ENCODE measurements around the gene CCNE1. TPM values are rescaled to one million over a fixed set of nuclear protein-coding genes. Genes with fewer than 3 reads are reported as not detected.

Gene CCNE1
- 8.2 TPM for total RNA-seq
- 3.4 TPM for polyA plus RNA-seq
- long read RNA-seq, donor 1, result 0 reads
- long read RNA-seq, donor 2, partial matches to known transcripts, result 0 of 3 reads
- long read RNA-seq, donor 2, other reads (novel, unspliced or antisense), result 0 of 3 reads
- long read RNA-seq, donor 3, partial matches to known transcripts, result 0 of 4 reads
- long read RNA-seq, donor 3, other reads (novel, unspliced or antisense), result 0 of 4 reads
- long read RNA-seq, donor 4, partial matches to known transcripts, result 0 of 1 reads
- long read RNA-seq, donor 4, other reads (novel, unspliced or antisense), result 0 of 1 reads
- long read RNA-seq, donor 5, partial matches to known transcripts, result 0 of 3 reads
- long read RNA-seq, donor 5, other reads (novel, unspliced or antisense), result 0 of 3 reads
- long read RNA-seq, donor 6, partial matches to known transcripts, result 0 of 2 reads
- long read RNA-seq, donor 6, other reads (novel, unspliced or antisense), result 0 of 2 reads
- long read RNA-seq, donor 7, partial matches to known transcripts, result 0 of 1 reads
- long read RNA-seq, donor 7, other reads (novel, unspliced or antisense), result 0 of 1 reads
- long read RNA-seq, donor 8, partial matches to known transcripts, result 0 of 1 reads
- long read RNA-seq, donor 8, other reads (novel, unspliced or antisense), result 0 of 1 reads
- long read RNA-seq, donor 9, partial matches to known transcripts, result 0 of 1 reads
- long read RNA-seq, donor 9, other reads (novel, unspliced or antisense), result 0 of 1 reads
- long read RNA-seq, donor 10, partial matches to known transcripts, result 0 of 2 reads
- long read RNA-seq, donor 10, other reads (novel, unspliced or antisense), result 0 of 2 reads

GRCh38 chr19:29811125-29812079, at the start of gene CCNE1:
Gene CCNE1 (plus strand): TSS chr19:29811991. CDS start chr19:29812556, 565 bp downstream.
- Histone ChIP-seq H3K4me3 (ENCODE audit: low read length in 2 of 2) (peak within 1 kb of the TSS; percentile 32 to 69), H3K9me3 (ENCODE audit: control insufficient read depth in 2 of 2, insufficient read depth in 1 of 2, low read length in 1 of 2) (no peaks in the 10 kb centered on the region), H3K4me1 (ENCODE audit: control insufficient read depth in 2 of 2, insufficient read depth in 2 of 2, low read length in 2 of 2) (peaks cover 11 to 13% of the 10 kb centered on the region in 2 donors), H3K27ac (ENCODE audit: low read depth in 1 of 2, low read length in 1 of 2) (peak within 1 kb of the TSS; percentile 11 to 27), H3K27me3 (ENCODE audit: control insufficient read depth in 2 of 2, insufficient read depth in 1 of 2, low read length in 1 of 2) (peaks cover 0 to 5% of the 10 kb centered on the region in 2 donors), H3K36me3 (ENCODE audit: control insufficient read depth in 2 of 2, insufficient read depth in 2 of 2, low read length in 1 of 2) (peaks cover 0 to 3% of the 10 kb centered on the region in 2 donors)
- WGBS, result 3% methylated on average over 124 of the region's 125 CpGs
- DNase-seq (ENCODE audit: low read depth in 6 of 9, low spot score in 9 of 9), result peak in 8 of 9 donors; percentile 54 to 90 (median 78)

GRCh38 chr19:29763196-29763595, 48.6 kb upstream of the CCNE1 start:
- H3K9me3 ChIP-seq (ENCODE audit: control insufficient read depth in 2 of 2, insufficient read depth in 1 of 2, low read length in 1 of 2), result no peaks in the 10 kb centered on the region
- H3K36me3 ChIP-seq (ENCODE audit: control insufficient read depth in 2 of 2, insufficient read depth in 2 of 2, low read length in 1 of 2), result no peaks in the 10 kb centered on the region
- H3K4me3 ChIP-seq (ENCODE audit: low read length in 2 of 2), result no peak overlapping the region
- WGBS, result 96% methylated on average over 4 of the region's 4 CpGs
- H3K27ac ChIP-seq (ENCODE audit: low read depth in 1 of 2, low read length in 1 of 2), result no peak overlapping the region
- no peaks in the 10 kb centered on the region for H3K4me1 ChIP-seq (ENCODE audit: control insufficient read depth in 2 of 2, insufficient read depth in 2 of 2, low read length in 2 of 2)
- DNase-seq (ENCODE audit: low read depth in 6 of 9, low spot score in 9 of 9), result no peak
- H3K27me3 ChIP-seq (ENCODE audit: control insufficient read depth in 2 of 2, insufficient read depth in 1 of 2, low read length in 1 of 2), result peaks cover 0 to 12% of the 10 kb centered on the region in 2 donors

- 96% methylated on average over 8 of the region's 8 CpGs for WGBS
- no peaks in the 10 kb centered on the region for H3K4me1 ChIP-seq (ENCODE audit: control insufficient read depth in 2 of 2, insufficient read depth in 2 of 2, low read length in 2 of 2)
- no peak overlapping the region for H3K4me3 ChIP-seq (ENCODE audit: low read length in 2 of 2)
- H3K27me3 ChIP-seq (ENCODE audit: control insufficient read depth in 2 of 2, insufficient read depth in 1 of 2, low read length in 1 of 2), result peaks cover 0 to 12% of the 10 kb centered on the region in 2 donors
- no peak overlapping the region for H3K27ac ChIP-seq (ENCODE audit: low read depth in 1 of 2, low read length in 1 of 2)
- H3K9me3 ChIP-seq (ENCODE audit: control insufficient read depth in 2 of 2, insufficient read depth in 1 of 2, low read length in 1 of 2), result no peaks in the 10 kb centered on the region
- DNase-seq (ENCODE audit: low read depth in 6 of 9, low spot score in 9 of 9), result no peak
- no peaks in the 10 kb centered on the region for H3K36me3 ChIP-seq (ENCODE audit: control insufficient read depth in 2 of 2, insufficient read depth in 2 of 2, low read length in 1 of 2)
These were observed 47.4 kb upstream of the CCNE1 start for GRCh38 chr19:29764361-29764760.

- no peaks in the 10 kb centered on the region for H3K4me1 ChIP-seq (ENCODE audit: control insufficient read depth in 2 of 2, insufficient read depth in 2 of 2, low read length in 2 of 2)
- peaks cover 0 to 4% of the 10 kb centered on the region in 2 donors for H3K27me3 ChIP-seq (ENCODE audit: control insufficient read depth in 2 of 2, insufficient read depth in 1 of 2, low read length in 1 of 2)
- H3K9me3 ChIP-seq (ENCODE audit: control insufficient read depth in 2 of 2, insufficient read depth in 1 of 2, low read length in 1 of 2), result no peaks in the 10 kb centered on the region
- WGBS, result 86% methylated on average over 3 of the region's 3 CpGs
- H3K27ac ChIP-seq (ENCODE audit: low read depth in 1 of 2, low read length in 1 of 2), result no peak overlapping the region
- no peak overlapping the region for H3K4me3 ChIP-seq (ENCODE audit: low read length in 2 of 2)
- DNase-seq (ENCODE audit: low read depth in 6 of 9, low spot score in 9 of 9), result no peak
- H3K36me3 ChIP-seq (ENCODE audit: control insufficient read depth in 2 of 2, insufficient read depth in 2 of 2, low read length in 1 of 2), result no peaks in the 10 kb centered on the region
These were observed 45.7 kb upstream of the CCNE1 start for GRCh38 chr19:29766100-29766499.

- no peaks in the 10 kb centered on the region for H3K36me3 ChIP-seq (ENCODE audit: control insufficient read depth in 2 of 2, insufficient read depth in 2 of 2, low read length in 1 of 2)
- no peak overlapping the region for H3K27ac ChIP-seq (ENCODE audit: low read depth in 1 of 2, low read length in 1 of 2)
- H3K4me3 ChIP-seq (ENCODE audit: low read length in 2 of 2), result no peak overlapping the region
- WGBS, result 90% methylated on average over 8 of the region's 8 CpGs
- H3K27me3 ChIP-seq (ENCODE audit: control insufficient read depth in 2 of 2, insufficient read depth in 1 of 2, low read length in 1 of 2), result no peaks in the 10 kb centered on the region
- DNase-seq (ENCODE audit: low read depth in 6 of 9, low spot score in 9 of 9), result no peak
- no peaks in the 10 kb centered on the region for H3K4me1 ChIP-seq (ENCODE audit: control insufficient read depth in 2 of 2, insufficient read depth in 2 of 2, low read length in 2 of 2)
- no peaks in the 10 kb centered on the region for H3K9me3 ChIP-seq (ENCODE audit: control insufficient read depth in 2 of 2, insufficient read depth in 1 of 2, low read length in 1 of 2)
These were observed 44.6 kb upstream of the CCNE1 start for GRCh38 chr19:29767039-29767735.

GRCh38 chr19:29768166-29768565, 43.6 kb upstream of the CCNE1 start:
- no peak overlapping the region for H3K4me3 ChIP-seq (ENCODE audit: low read length in 2 of 2)
- no peaks in the 10 kb centered on the region for H3K9me3 ChIP-seq (ENCODE audit: control insufficient read depth in 2 of 2, insufficient read depth in 1 of 2, low read length in 1 of 2)
- no peaks in the 10 kb centered on the region for H3K27me3 ChIP-seq (ENCODE audit: control insufficient read depth in 2 of 2, insufficient read depth in 1 of 2, low read length in 1 of 2)
- H3K4me1 ChIP-seq (ENCODE audit: control insufficient read depth in 2 of 2, insufficient read depth in 2 of 2, low read length in 2 of 2), result no peaks in the 10 kb centered on the region
- 97% methylated on average over 10 of the region's 10 CpGs for WGBS
- no peaks in the 10 kb centered on the region for H3K36me3 ChIP-seq (ENCODE audit: control insufficient read depth in 2 of 2, insufficient read depth in 2 of 2, low read length in 1 of 2)
- DNase-seq (ENCODE audit: low read depth in 6 of 9, low spot score in 9 of 9), result no peak
- H3K27ac ChIP-seq (ENCODE audit: low read depth in 1 of 2, low read length in 1 of 2), result no peak overlapping the region

GRCh38 chr19:29769997-29770396, 41.8 kb upstream of the CCNE1 start:
- no peaks in the 10 kb centered on the region for H3K4me1 ChIP-seq (ENCODE audit: control insufficient read depth in 2 of 2, insufficient read depth in 2 of 2, low read length in 2 of 2)
- H3K4me3 ChIP-seq (ENCODE audit: low read length in 2 of 2), result no peak overlapping the region
- no peak overlapping the region for H3K27ac ChIP-seq (ENCODE audit: low read depth in 1 of 2, low read length in 1 of 2)
- no peaks in the 10 kb centered on the region for H3K27me3 ChIP-seq (ENCODE audit: control insufficient read depth in 2 of 2, insufficient read depth in 1 of 2, low read length in 1 of 2)
- H3K9me3 ChIP-seq (ENCODE audit: control insufficient read depth in 2 of 2, insufficient read depth in 1 of 2, low read length in 1 of 2), result no peaks in the 10 kb centered on the region
- WGBS, result 97% methylated on average over 8 of the region's 8 CpGs
- no peak for DNase-seq (ENCODE audit: low read depth in 6 of 9, low spot score in 9 of 9)
- H3K36me3 ChIP-seq (ENCODE audit: control insufficient read depth in 2 of 2, insufficient read depth in 2 of 2, low read length in 1 of 2), result no peaks in the 10 kb centered on the region

GRCh38 chr19:29770648-29771047, 41.1 kb upstream of the CCNE1 start:
- no peak overlapping the region for H3K4me3 ChIP-seq (ENCODE audit: low read length in 2 of 2)
- WGBS, result 90% methylated on average over 7 of the region's 7 CpGs
- DNase-seq (ENCODE audit: low read depth in 6 of 9, low spot score in 9 of 9), result no peak
- no peaks in the 10 kb centered on the region for H3K27me3 ChIP-seq (ENCODE audit: control insufficient read depth in 2 of 2, insufficient read depth in 1 of 2, low read length in 1 of 2)
- no peaks in the 10 kb centered on the region for H3K4me1 ChIP-seq (ENCODE audit: control insufficient read depth in 2 of 2, insufficient read depth in 2 of 2, low read length in 2 of 2)
- H3K9me3 ChIP-seq (ENCODE audit: control insufficient read depth in 2 of 2, insufficient read depth in 1 of 2, low read length in 1 of 2), result no peaks in the 10 kb centered on the region
- no peaks in the 10 kb centered on the region for H3K36me3 ChIP-seq (ENCODE audit: control insufficient read depth in 2 of 2, insufficient read depth in 2 of 2, low read length in 1 of 2)
- no peak overlapping the region for H3K27ac ChIP-seq (ENCODE audit: low read depth in 1 of 2, low read length in 1 of 2)
